ENCODE results near the gene RSPH9.

- no peak for TF ChIP-seq CTCF (IDR thresholded peaks at IDR 0.05; ENCODE audit: low read depth, low read length)
- no peak for TF ChIP-seq POLR2A (IDR thresholded peaks at IDR 0.05; ENCODE audit: extremely low read depth, insufficient read length)
Measured at GRCh38 chr6:43610431-43610830, 34.4 kb upstream of the RSPH9 start.
